HG03139 (cell line): ENCODE measurements around the gene MACROD2.

Experiments used
- ATAC-seq: cut with Tn5 transposase; IDR thresholded peaks from one replicate; pipeline ENCODE4 v1.9.1; 2021; ENCODE audit not compliant: unreplicated experiment

Gene MACROD2

GRCh38 chr20:16054985-16055384 lies 2059.7 kb downstream of the MACROD2 start:
- no peak for ATAC-seq

- no peak for ATAC-seq
These were observed 2062.3 kb downstream of the MACROD2 start for GRCh38 chr20:16057651-16058050.

- ATAC-seq = no peak
These were observed 2063.0 kb downstream of the MACROD2 start for GRCh38 chr20:16058268-16058667.

GRCh38 chr20:16059841-16060240 lies 2064.5 kb downstream of the MACROD2 start:
- no peak for ATAC-seq

- ATAC-seq = no peak
These were observed 2066.0 kb downstream of the MACROD2 start for GRCh38 chr20:16061351-16061750.

- ATAC-seq = no peak
These were observed 2067.6 kb downstream of the MACROD2 start for GRCh38 chr20:16062661-16063581.

GRCh38 chr20:16063881-16064280 lies 2068.6 kb downstream of the MACROD2 start:
- no peak for ATAC-seq

GRCh38 chr20:16064989-16065707 lies 2069.8 kb downstream of the MACROD2 start:
- no peak for ATAC-seq

- no peak for ATAC-seq
These were observed 2071.3 kb downstream of the MACROD2 start for GRCh38 chr20:16066571-16066970.

GRCh38 chr20:16069389-16070010 lies 2074.2 kb downstream of the MACROD2 start:
- peak; percentile 88 for ATAC-seq

- ATAC-seq = no peak
These were observed 2076.9 kb downstream of the MACROD2 start for GRCh38 chr20:16072220-16072619.

GRCh38 chr20:16078172-16078898 lies 2083.0 kb downstream of the MACROD2 start:
- ATAC-seq = no peak

- no peak for ATAC-seq
These were observed 2086.1 kb downstream of the MACROD2 start for GRCh38 chr20:16081421-16081820.

GRCh38 chr20:16082051-16082550 lies 2086.8 kb downstream of the MACROD2 start:
- ATAC-seq = no peak

GRCh38 chr20:16083639-16084280 lies 2088.4 kb downstream of the MACROD2 start:
- no peak for ATAC-seq

- no peak for ATAC-seq
These were observed 2099.9 kb downstream of the MACROD2 start for GRCh38 chr20:16095226-16095625.

- ATAC-seq = no peak
These were observed 2101.5 kb downstream of the MACROD2 start for GRCh38 chr20:16096756-16097326.

GRCh38 chr20:16097788-16098187 lies 2102.5 kb downstream of the MACROD2 start:
- ATAC-seq = no peak

- ATAC-seq = no peak
These were observed 2103.7 kb downstream of the MACROD2 start for GRCh38 chr20:16098890-16099639.
